ENCODE data around the gene ARHGAP15. TPM values are rescaled to one million over a fixed set of nuclear protein-coding genes. Genes with fewer than 3 reads are reported as not detected.

The ARHGAP15 gene
- total and polyA plus RNA-seq, 2 donors (not counting 1 experiment from before 2014, with no cell fraction given), result 0.07 TPM; not detected in 1

DNA sequence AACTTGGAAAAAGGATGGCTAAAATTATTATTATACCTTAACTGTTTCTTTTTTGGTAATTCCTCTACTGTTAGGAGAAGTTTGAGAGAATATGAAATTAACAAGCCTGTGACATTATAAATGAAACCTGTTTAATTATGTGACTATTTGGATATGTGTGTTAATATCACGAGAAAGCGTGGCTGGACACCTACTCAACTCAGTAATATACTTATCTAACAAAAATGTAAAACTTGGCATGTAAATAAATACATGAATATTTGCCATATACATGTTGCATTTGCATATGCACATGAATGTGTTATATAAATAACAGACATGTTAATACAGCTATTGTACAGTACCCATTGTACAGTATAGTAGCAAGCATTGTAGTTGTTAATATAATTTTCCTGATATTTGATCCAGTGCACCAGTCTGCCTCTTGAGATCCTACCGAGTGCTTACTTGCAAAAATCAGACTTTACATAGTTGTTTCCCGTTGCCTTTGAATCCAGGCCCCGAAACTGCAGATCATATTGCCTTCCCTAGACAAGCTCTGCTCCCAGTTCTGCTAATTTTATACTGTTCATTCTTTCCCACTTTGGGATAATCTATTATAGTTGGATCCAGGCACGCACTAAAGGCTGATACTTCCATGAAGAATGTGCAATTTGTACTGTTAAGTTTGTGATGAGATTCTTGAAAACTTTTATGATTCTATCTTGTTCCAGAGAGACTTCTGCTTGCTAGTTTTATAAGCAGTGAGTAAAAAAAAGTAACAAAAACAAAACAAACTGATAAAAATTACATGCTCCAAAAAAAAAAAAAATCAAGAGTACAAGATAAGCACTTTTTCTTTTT, 395.6 kb downstream of the ARHGAP15 start:
- no peaks in the 10 kb centered on the region for H3K27me3 ChIP-seq (ENCODE audit: control insufficient read depth, insufficient read depth, low read length)
- H3K4me1 ChIP-seq (ENCODE audit: control insufficient read depth, extremely low read depth, insufficient read depth, low read length), result peaks cover 4% of the 10 kb centered on the region
- no peak overlapping the region for H3K9ac ChIP-seq (ENCODE audit: insufficient read depth, low read length)
- H3K27ac ChIP-seq (ENCODE audit: insufficient read depth, low read length), result peak overlapping the region; percentile 20
- no peaks in the 10 kb centered on the region for H3K79me2 ChIP-seq (ENCODE audit: control insufficient read depth, insufficient read depth, low read length)
- DNase-seq (ENCODE audit: low read depth in 2 of 2), result peak; percentile 38 to 46
- TF ChIP-seq, protein P1, sequence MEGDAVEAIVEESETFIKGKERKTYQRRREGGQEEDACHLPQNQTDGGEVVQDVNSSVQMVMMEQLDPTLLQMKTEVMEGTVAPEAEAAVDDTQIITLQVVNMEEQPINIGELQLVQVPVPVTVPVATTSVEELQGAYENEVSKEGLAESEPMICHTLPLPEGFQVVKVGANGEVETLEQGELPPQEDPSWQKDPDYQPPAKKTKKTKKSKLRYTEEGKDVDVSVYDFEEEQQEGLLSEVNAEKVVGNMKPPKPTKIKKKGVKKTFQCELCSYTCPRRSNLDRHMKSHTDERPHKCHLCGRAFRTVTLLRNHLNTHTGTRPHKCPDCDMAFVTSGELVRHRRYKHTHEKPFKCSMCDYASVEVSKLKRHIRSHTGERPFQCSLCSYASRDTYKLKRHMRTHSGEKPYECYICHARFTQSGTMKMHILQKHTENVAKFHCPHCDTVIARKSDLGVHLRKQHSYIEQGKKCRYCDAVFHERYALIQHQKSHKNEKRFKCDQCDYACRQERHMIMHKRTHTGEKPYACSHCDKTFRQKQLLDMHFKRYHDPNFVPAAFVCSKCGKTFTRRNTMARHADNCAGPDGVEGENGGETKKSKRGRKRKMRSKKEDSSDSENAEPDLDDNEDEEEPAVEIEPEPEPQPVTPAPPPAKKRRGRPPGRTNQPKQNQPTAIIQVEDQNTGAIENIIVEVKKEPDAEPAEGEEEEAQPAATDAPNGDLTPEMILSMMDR (conservative IDR thresholded peaks at IDR 0.05 in 1 of 2, IDR thresholded peaks at IDR 0.05 in 1 of 2; ENCODE audit: low read depth in 1 of 2, low read length in 2 of 2), result no peak
- TF ChIP-seq EZH2 (IDR thresholded peaks at IDR 0.05; ENCODE audit: low read length, missing control alignments), result no peak
- H3K4me2 ChIP-seq (ENCODE audit: extremely low read depth, insufficient read depth, low read length), result peak overlapping the region; percentile 70
- no peak overlapping the region for H3K4me3 ChIP-seq (replicated peaks in 1 of 4; ENCODE audit: control extremely low read depth in 1 of 4, insufficient read depth in 1 of 4, low read depth in 3 of 4, low read length in 4 of 4)
- no peaks in the 10 kb centered on the region for H3K36me3 ChIP-seq (ENCODE audit: control insufficient read depth, insufficient read depth, low read length)
- H3K9me3 ChIP-seq (ENCODE audit: control insufficient read depth, insufficient read depth, low read depth, low read length), result no peaks in the 10 kb centered on the region
- H4K20me1 ChIP-seq (ENCODE audit: control insufficient read depth, extremely low read depth, insufficient read depth, low read length), result no peaks in the 10 kb centered on the region
- H2AFZ ChIP-seq (ENCODE audit: low read length), result peak overlapping the region; percentile 57

DNA sequence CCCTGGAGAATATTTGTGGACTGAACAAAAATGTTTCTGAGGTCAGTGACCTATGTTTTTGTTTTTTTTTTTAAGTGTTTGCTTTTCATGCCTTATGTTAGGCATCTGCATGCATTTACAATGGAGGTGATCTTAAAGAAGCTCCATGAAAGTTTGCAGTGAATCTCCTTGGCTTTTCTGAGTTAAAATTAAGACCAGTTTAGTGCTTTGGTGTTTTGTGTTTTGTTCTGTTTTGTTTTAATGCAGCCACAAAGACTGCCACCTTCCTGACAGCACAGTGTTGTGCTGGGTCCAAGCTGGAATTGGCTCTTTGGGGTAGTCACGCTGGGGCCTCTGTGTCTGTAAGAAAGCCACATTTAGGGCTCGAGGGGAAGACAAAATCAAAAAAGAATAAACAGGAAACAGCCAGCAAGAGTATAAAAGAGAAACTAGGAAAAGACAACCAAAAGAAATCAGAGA, 396.2 kb downstream of the ARHGAP15 start:
- no peaks in the 10 kb centered on the region for H4K20me1 ChIP-seq (ENCODE audit: control insufficient read depth, extremely low read depth, insufficient read depth, low read length)
- no peak overlapping the region for H3K4me3 ChIP-seq (replicated peaks in 1 of 4; ENCODE audit: control extremely low read depth in 1 of 4, insufficient read depth in 1 of 4, low read depth in 3 of 4, low read length in 4 of 4)
- no peak overlapping the region for H3K9ac ChIP-seq (ENCODE audit: insufficient read depth, low read length)
- TF ChIP-seq EZH2 (IDR thresholded peaks at IDR 0.05; ENCODE audit: low read length, missing control alignments), result no peak
- TF ChIP-seq, protein P1 (conservative IDR thresholded peaks at IDR 0.05 in 1 of 2, IDR thresholded peaks at IDR 0.05 in 1 of 2; ENCODE audit: low read depth in 1 of 2, low read length in 2 of 2), result no peak
- no peak overlapping the region for H3K27ac ChIP-seq (ENCODE audit: insufficient read depth, low read length)
- peak overlapping the region; percentile 76 for H3K4me2 ChIP-seq (ENCODE audit: extremely low read depth, insufficient read depth, low read length)
- no peaks in the 10 kb centered on the region for H3K27me3 ChIP-seq (ENCODE audit: control insufficient read depth, insufficient read depth, low read length)
- no peak for DNase-seq (ENCODE audit: low read depth in 2 of 2)
- H3K79me2 ChIP-seq (ENCODE audit: control insufficient read depth, insufficient read depth, low read length), result no peaks in the 10 kb centered on the region
- H3K4me1 ChIP-seq (ENCODE audit: control insufficient read depth, extremely low read depth, insufficient read depth, low read length), result peaks cover 4% of the 10 kb centered on the region
- no peaks in the 10 kb centered on the region for H3K9me3 ChIP-seq (ENCODE audit: control insufficient read depth, insufficient read depth, low read depth, low read length)
- peak overlapping the region; percentile 73 for H2AFZ ChIP-seq (ENCODE audit: low read length)
- no peaks in the 10 kb centered on the region for H3K36me3 ChIP-seq (ENCODE audit: control insufficient read depth, insufficient read depth, low read length)

DNA sequence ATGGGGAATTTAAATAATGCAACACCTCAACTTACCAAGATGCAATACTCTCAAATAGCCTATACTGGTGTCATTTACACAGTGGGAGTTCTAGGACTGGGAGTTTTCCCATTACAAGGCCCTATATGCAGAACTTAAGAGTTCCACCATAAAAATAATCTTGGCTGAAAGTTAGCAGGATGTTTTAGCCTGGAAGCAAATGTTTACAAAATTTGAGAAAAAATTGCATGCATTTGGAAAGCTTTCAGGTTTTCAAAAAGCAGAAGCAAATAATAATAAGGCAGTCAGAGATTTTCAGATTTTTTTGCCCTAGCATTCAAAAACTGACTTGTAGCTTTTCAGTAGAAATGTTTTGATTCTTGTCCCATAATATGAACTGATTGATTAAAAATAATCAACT, 397.3 kb downstream of the ARHGAP15 start:
- DNase-seq (ENCODE audit: low read depth in 2 of 2), result peak in 1 of 2 donors; percentile 38
- Histone ChIP-seq H2AFZ (ENCODE audit: low read length) (no peak overlapping the region), H4K20me1 (ENCODE audit: control insufficient read depth, extremely low read depth, insufficient read depth, low read length) (no peaks in the 10 kb centered on the region), H3K9me3 (ENCODE audit: control insufficient read depth, insufficient read depth, low read depth, low read length) (no peaks in the 10 kb centered on the region), H3K79me2 (ENCODE audit: control insufficient read depth, insufficient read depth, low read length) (no peaks in the 10 kb centered on the region), H3K4me1 (ENCODE audit: control insufficient read depth, extremely low read depth, insufficient read depth, low read length) (peaks cover 4% of the 10 kb centered on the region), H3K9ac (ENCODE audit: insufficient read depth, low read length) (no peak overlapping the region), H3K36me3 (ENCODE audit: control insufficient read depth, insufficient read depth, low read length) (no peaks in the 10 kb centered on the region), H3K27ac (ENCODE audit: insufficient read depth, low read length) (no peak overlapping the region), H3K4me2 (ENCODE audit: extremely low read depth, insufficient read depth, low read length) (no peak overlapping the region), H3K27me3 (ENCODE audit: control insufficient read depth, insufficient read depth, low read length) (no peaks in the 10 kb centered on the region), H3K4me3 (replicated peaks in 1 of 4; ENCODE audit: control extremely low read depth in 1 of 4, insufficient read depth in 1 of 4, low read depth in 3 of 4, low read length in 4 of 4) (no peak overlapping the region)
- TF ChIP-seq, protein P1 (conservative IDR thresholded peaks at IDR 0.05 in 1 of 2, IDR thresholded peaks at IDR 0.05 in 1 of 2; ENCODE audit: low read depth in 1 of 2, low read length in 2 of 2), result no peak
- no peak for TF ChIP-seq EZH2 (IDR thresholded peaks at IDR 0.05; ENCODE audit: low read length, missing control alignments)

Measured in fibroblast of lung (primary cell).